HG02678 (cell line): ENCODE data around the gene ECD.

ENCODE experiments used
- ATAC-seq: cut with Tn5 transposase; IDR thresholded peaks from one replicate; pipeline ENCODE4 v1.9.1; 2021; ENCODE audit warnings: mild to moderate bottlenecking, moderate library complexity; ENCODE audit not compliant: unreplicated experiment

The ECD gene

GRCh38 chr10:73099141-73099540 is 68.7 kb downstream of the ECD start:
- no peak for ATAC-seq

GRCh38 chr10:73097305-73097670 is 70.5 kb downstream of the ECD start:
- no peak for ATAC-seq

GRCh38 chr10:73096449-73097304 is 71.1 kb downstream of the ECD start, which contains the start of gene P4HA1:
TSS of gene P4HA1 (minus strand) at chr10:73096866. CDS start at chr10:73074883, 21,983 bp downstream.
- ATAC-seq: peak; percentile 89

GRCh38 chr10:73096041-73096448 is 71.8 kb downstream of the ECD start:
- peak; percentile 34 for ATAC-seq

GRCh38 chr10:73095481-73096021 is 72.3 kb downstream of the ECD start:
- no peak for ATAC-seq

- ATAC-seq: no peak
Measured at GRCh38 chr10:73094986-73095480, 72.8 kb downstream of the ECD start.

GRCh38 chr10:73093922-73094850 is 73.6 kb downstream of the ECD start:
- no peak for ATAC-seq

- ATAC-seq: no peak
Measured at GRCh38 chr10:73092830-73093229, 75.0 kb downstream of the ECD start.

- ATAC-seq: no peak
Measured at GRCh38 chr10:73088304-73088703, 79.5 kb downstream of the ECD start.

- no peak for ATAC-seq
Measured at GRCh38 chr10:73086816-73087215, 81.0 kb downstream of the ECD start.

GRCh38 chr10:73084209-73084608 is 83.6 kb downstream of the ECD start:
- no peak for ATAC-seq
